ENCODE results near the gene IL16. TPM values are rescaled to one million over a fixed set of nuclear protein-coding genes. Genes with fewer than 3 reads are reported as not detected.

The IL16 gene
- total and polyA plus RNA-seq, 2 donors from 2014 or later, result 1.4 to 19.9 TPM

GRCh38 chr15:81221449-81221848 is 24.8 kb downstream of the IL16 start:
- no peak for TF ChIP-seq CTCF (IDR thresholded peaks at IDR 0.05; ENCODE audit: borderline replicate concordance, extremely low read depth, insufficient read depth)
- no peaks in the 10 kb centered on the region for H3K27me3 ChIP-seq (ENCODE audit: control insufficient read depth, insufficient read depth, low read length)
- no peak overlapping the region for H3K9ac ChIP-seq (ENCODE audit: low read length in 3 of 3)
- no peaks in the 10 kb centered on the region for H3K36me3 ChIP-seq (ENCODE audit: control insufficient read depth in 2 of 3, insufficient read depth in 3 of 3, low read length in 3 of 3)
- DNase-seq (no peak), FAIRE-seq (no peak)
- H3K4me1 ChIP-seq (ENCODE audit: control insufficient read depth in 2 of 3, insufficient read depth in 2 of 3, low read depth in 1 of 3, low read length in 3 of 3), result no peaks in the 10 kb centered on the region
- intact Hi-C loops (cut with DNase I), result no loop called here
- no peak overlapping the region for H3K27ac ChIP-seq (ENCODE audit: low read depth in 2 of 2, low read length in 2 of 2)
- H3K4me3 ChIP-seq (ENCODE audit: low read length in 3 of 3), result no peak overlapping the region
- no peaks in the 10 kb centered on the region for H3K9me3 ChIP-seq (ENCODE audit: control insufficient read depth in 2 of 3, insufficient read depth in 1 of 3, low read length in 3 of 3)

- H3K4me3 ChIP-seq (ENCODE audit: low read length in 3 of 3), result no peak overlapping the region
- H3K27me3 ChIP-seq (ENCODE audit: control insufficient read depth, insufficient read depth, low read length), result no peaks in the 10 kb centered on the region
Observed at GRCh38 chr15:81222007-81222406, 25.3 kb downstream of the IL16 start.

GRCh38 chr15:81223346-81223971 is 26.8 kb downstream of the IL16 start:
- H3K9me3 ChIP-seq (ENCODE audit: control insufficient read depth in 2 of 3, insufficient read depth in 1 of 3, low read length in 3 of 3), result no peaks in the 10 kb centered on the region
- no peaks in the 10 kb centered on the region for H3K36me3 ChIP-seq (ENCODE audit: control insufficient read depth in 2 of 3, insufficient read depth in 3 of 3, low read length in 3 of 3)
- no peak overlapping the region for H3K27ac ChIP-seq (ENCODE audit: low read depth in 2 of 2, low read length in 2 of 2)
- no peaks in the 10 kb centered on the region for H3K27me3 ChIP-seq (ENCODE audit: control insufficient read depth, insufficient read depth, low read length)
- intact Hi-C loops (cut with DNase I), result no loop called here
- H3K4me3 ChIP-seq (ENCODE audit: low read length in 3 of 3), result no peak overlapping the region
- no peak for FAIRE-seq
- no peak for TF ChIP-seq CTCF (IDR thresholded peaks at IDR 0.05; ENCODE audit: borderline replicate concordance, extremely low read depth, insufficient read depth)
- no peaks in the 10 kb centered on the region for H3K4me1 ChIP-seq (ENCODE audit: control insufficient read depth in 2 of 3, insufficient read depth in 2 of 3, low read depth in 1 of 3, low read length in 3 of 3)
- DNase-seq, result no peak
- no peak overlapping the region for H3K9ac ChIP-seq (ENCODE audit: low read length in 3 of 3)

More at GRCh38 chr15:81222007-81222406, 25.3 kb downstream of the IL16 start:
- no peaks in the 10 kb centered on the region for H3K4me1 ChIP-seq (ENCODE audit: control insufficient read depth in 2 of 3, insufficient read depth in 2 of 3, low read depth in 1 of 3, low read length in 3 of 3)
- no peak overlapping the region for H3K27ac ChIP-seq (ENCODE audit: low read depth in 2 of 2, low read length in 2 of 2)
- H3K9me3 ChIP-seq (ENCODE audit: control insufficient read depth in 2 of 3, insufficient read depth in 1 of 3, low read length in 3 of 3), result no peaks in the 10 kb centered on the region
- no peak overlapping the region for H3K9ac ChIP-seq (ENCODE audit: low read length in 3 of 3)
- TF ChIP-seq CTCF (IDR thresholded peaks at IDR 0.05; ENCODE audit: borderline replicate concordance, extremely low read depth, insufficient read depth), result no peak
- H3K36me3 ChIP-seq (ENCODE audit: control insufficient read depth in 2 of 3, insufficient read depth in 3 of 3, low read length in 3 of 3), result no peaks in the 10 kb centered on the region
- FAIRE-seq (no peak), DNase-seq (no peak)
- intact Hi-C loops (cut with DNase I), result no loop called here

- Histone ChIP-seq H3K27ac (ENCODE audit: low read depth in 2 of 2, low read length in 2 of 2) (no peak overlapping the region), H3K9ac (ENCODE audit: low read length in 3 of 3) (no peak overlapping the region), H3K9me3 (ENCODE audit: control insufficient read depth in 2 of 3, insufficient read depth in 1 of 3, low read length in 3 of 3) (no peaks in the 10 kb centered on the region), H3K27me3 (ENCODE audit: control insufficient read depth, insufficient read depth, low read length) (no peaks in the 10 kb centered on the region), H3K4me3 (ENCODE audit: low read length in 3 of 3) (no peak overlapping the region), H3K4me1 (ENCODE audit: control insufficient read depth in 2 of 3, insufficient read depth in 2 of 3, low read depth in 1 of 3, low read length in 3 of 3) (no peaks in the 10 kb centered on the region), H3K36me3 (ENCODE audit: control insufficient read depth in 2 of 3, insufficient read depth in 3 of 3, low read length in 3 of 3) (no peaks in the 10 kb centered on the region)
- intact Hi-C loops (cut with DNase I), result no loop called here
- DNase-seq (no peak), FAIRE-seq (no peak)
- TF ChIP-seq CTCF (IDR thresholded peaks at IDR 0.05; ENCODE audit: borderline replicate concordance, extremely low read depth, insufficient read depth), result no peak
Observed at GRCh38 chr15:81224232-81224631, 27.6 kb downstream of the IL16 start.
